Fibroblast of upper back skin (primary cell): ENCODE results near the gene FCN2.

Source experiments
- DNase-seq: peaks from one replicate; pipeline ENCODE4 v3.0.0-alpha.2; 2013

FCN2 gene

GRCh38 chr9:134869554-134870300 is 10.9 kb upstream of the FCN2 start:
- DNase-seq = no peak

- no peak for DNase-seq
These were observed 10.3 kb upstream of the FCN2 start for GRCh38 chr9:134870301-134870694.

GRCh38 chr9:134870746-134871662 is 9.6 kb upstream of the FCN2 start:
- DNase-seq = no peak

- DNase-seq = no peak
These were observed 8.8 kb upstream of the FCN2 start for GRCh38 chr9:134871697-134872340.

GRCh38 chr9:134872482-134873231 is 8.0 kb upstream of the FCN2 start:
- no peak for DNase-seq

- no peak for DNase-seq
These were observed 5.2 kb upstream of the FCN2 start for GRCh38 chr9:134875371-134875770.

GRCh38 chr9:134877541-134877940 is 3.1 kb upstream of the FCN2 start:
- no peak for DNase-seq

- no peak for DNase-seq
These were observed 736 bp upstream of the FCN2 start for GRCh38 chr9:134879664-134880483.

- DNase-seq = no peak
These were observed 682 bp downstream of the FCN2 start for GRCh38 chr9:134881313-134881670.

- no peak for DNase-seq
These were observed 1.7 kb downstream of the FCN2 start for GRCh38 chr9:134882204-134882785.

GRCh38 chr9:134883040-134883782 is 2.6 kb downstream of the FCN2 start:
- DNase-seq = no peak

GRCh38 chr9:134884492-134884891 is 3.9 kb downstream of the FCN2 start:
- DNase-seq = no peak

- no peak for DNase-seq
These were observed 4.5 kb downstream of the FCN2 start for GRCh38 chr9:134885001-134885678.

- DNase-seq = no peak
These were observed 5.2 kb downstream of the FCN2 start for GRCh38 chr9:134885679-134886412.

- DNase-seq = no peak
These were observed 5.9 kb downstream of the FCN2 start for GRCh38 chr9:134886413-134886913.

GRCh38 chr9:134887219-134887618 is 6.6 kb downstream of the FCN2 start:
- no peak for DNase-seq

- DNase-seq = no peak
These were observed 7.3 kb downstream of the FCN2 start for GRCh38 chr9:134887686-134888602.

GRCh38 chr9:134888603-134889190 is 8.1 kb downstream of the FCN2 start:
- DNase-seq = no peak
